COLO668 (cell line): Measurements from ENCODE around the gene NIBAN1.
"Not testable (repeated sequence)": the region's sequence is repeated elsewhere in the genome, so short reads cannot be mapped to it uniquely, and the experiment has no call there.

Experiments
- DNase-seq: peaks from one replicate; lab custom pipeline; 2025; ENCODE audit not compliant: unreplicated experiment; lab: John Stamatoyannopoulos, UW

Gene NIBAN1, protein sequence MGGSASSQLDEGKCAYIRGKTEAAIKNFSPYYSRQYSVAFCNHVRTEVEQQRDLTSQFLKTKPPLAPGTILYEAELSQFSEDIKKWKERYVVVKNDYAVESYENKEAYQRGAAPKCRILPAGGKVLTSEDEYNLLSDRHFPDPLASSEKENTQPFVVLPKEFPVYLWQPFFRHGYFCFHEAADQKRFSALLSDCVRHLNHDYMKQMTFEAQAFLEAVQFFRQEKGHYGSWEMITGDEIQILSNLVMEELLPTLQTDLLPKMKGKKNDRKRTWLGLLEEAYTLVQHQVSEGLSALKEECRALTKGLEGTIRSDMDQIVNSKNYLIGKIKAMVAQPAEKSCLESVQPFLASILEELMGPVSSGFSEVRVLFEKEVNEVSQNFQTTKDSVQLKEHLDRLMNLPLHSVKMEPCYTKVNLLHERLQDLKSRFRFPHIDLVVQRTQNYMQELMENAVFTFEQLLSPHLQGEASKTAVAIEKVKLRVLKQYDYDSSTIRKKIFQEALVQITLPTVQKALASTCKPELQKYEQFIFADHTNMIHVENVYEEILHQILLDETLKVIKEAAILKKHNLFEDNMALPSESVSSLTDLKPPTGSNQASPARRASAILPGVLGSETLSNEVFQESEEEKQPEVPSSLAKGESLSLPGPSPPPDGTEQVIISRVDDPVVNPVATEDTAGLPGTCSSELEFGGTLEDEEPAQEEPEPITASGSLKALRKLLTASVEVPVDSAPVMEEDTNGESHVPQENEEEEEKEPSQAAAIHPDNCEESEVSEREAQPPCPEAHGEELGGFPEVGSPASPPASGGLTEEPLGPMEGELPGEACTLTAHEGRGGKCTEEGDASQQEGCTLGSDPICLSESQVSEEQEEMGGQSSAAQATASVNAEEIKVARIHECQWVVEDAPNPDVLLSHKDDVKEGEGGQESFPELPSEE

DNA sequence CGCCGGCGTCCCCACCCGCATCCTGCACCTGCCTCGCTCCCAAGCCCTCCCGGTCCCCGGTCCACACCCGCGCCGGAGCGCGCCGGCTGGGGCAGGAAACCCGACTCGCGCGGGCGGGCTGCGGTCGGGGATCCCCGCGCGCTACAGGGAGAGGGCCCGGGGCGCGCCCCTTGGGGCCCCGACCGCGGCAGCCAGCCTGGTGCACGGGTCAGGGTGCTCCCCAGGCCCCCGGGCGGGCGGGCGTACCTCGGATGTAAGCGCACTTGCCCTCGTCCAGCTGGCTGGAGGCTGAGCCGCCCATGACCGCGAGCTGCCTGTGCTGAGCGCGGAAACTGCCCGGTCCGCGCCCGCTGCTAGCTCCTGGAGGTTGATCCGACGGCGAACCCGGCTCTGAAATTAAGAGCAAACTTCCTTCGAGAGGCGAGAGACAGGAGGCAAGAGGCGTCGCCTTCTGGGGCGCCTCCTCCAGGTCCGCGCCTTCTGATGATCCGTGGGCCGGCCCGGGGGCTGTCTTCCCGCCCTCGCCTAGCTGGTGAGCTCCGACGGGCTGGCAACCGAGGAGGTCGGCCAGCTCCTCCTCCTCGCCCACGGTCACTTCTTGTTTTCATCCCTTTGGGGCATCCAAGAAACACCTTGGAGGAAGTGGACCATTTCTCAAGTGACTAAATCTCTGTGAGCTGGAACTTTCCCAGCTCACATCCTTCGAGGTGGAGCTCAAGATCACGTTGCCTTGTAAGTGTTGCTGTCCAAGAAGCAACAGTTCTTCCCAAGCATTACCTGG is at the start of gene NIBAN1:
TSS of gene NIBAN1 (minus strand) at position 453 of the 781 bp plus-strand sequence. CDS start at position 301, 152 bp downstream.
- DNase-seq: peak; percentile 83

DNA sequence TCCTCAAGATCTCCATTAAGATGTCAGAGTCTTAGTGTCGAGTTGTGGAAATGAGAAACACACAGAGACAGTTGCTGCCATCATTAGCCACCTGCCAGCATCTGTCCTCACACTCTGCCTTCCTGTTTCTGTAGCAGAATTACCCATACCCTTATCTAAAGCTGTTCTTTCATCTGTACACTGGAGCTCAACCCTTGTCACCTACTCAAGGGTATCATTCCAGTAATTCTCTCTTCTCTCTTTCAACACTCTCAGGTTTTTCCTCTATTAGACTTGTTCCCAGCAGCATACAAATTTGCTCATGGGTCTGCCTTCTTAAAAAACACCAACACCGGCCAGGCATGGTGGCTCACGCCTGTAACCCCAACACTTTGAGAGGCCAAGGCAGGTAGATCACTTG is 43.7 kb upstream of the NIBAN1 start:
- no peak for DNase-seq

DNA sequence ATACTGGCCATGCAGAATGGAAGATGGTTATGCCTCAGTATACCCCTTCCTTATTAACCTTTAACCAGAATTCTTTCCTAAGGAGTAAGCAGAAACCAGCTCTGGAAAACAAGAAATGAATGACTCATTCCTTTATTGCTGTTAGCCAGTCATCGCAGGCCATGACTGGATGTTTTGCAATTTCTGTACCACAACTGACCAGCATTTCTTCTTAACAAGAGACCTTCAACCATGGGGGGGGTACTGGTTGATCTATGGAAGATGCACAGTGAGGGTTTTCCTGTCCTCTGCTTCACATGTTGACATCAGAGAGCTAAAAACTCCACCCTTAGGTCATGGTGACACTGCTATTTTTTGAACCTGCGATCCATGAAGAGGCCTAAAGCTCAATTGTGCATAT is 43.0 kb upstream of the NIBAN1 start:
- no peak for DNase-seq

DNA sequence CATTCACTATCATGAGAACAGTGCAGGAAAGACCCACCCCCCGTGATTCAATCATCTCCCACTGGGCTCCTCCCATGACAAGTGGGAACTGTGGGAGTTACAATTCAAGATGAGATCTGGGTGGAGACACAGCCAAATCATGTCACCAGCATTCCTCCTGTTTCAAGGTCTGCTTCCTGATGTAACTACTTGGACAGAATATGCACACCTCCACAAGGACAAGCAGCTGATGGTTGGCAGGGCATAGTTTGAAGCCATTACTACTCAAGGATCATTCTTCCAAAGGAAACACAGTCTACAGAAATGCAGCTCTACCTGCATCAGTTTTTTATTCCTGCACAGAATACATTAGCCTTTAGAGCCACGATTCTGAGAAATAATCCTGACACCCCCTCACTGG is 42.6 kb upstream of the NIBAN1 start:
- DNase-seq: no peak

DNA sequence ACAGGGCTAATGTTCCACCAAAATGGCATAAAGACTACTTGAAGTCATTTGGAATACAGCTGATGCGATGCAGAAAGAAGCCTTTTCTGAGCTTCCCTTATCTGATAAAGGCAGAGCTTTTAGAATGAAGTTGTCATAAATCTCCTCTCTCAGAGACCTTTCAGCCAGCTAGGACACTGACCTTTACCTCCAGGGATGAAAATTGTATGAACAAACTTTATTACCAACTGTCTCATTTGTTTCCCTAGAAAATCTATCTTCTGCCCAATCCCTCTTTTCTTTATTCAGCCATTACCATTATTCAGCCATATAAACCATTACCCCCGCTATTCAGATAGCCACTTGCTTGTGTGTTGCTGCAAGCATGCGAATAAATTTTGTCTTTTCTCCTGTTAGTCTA is 41.3 kb upstream of the NIBAN1 start:
- DNase-seq: no peak

DNA sequence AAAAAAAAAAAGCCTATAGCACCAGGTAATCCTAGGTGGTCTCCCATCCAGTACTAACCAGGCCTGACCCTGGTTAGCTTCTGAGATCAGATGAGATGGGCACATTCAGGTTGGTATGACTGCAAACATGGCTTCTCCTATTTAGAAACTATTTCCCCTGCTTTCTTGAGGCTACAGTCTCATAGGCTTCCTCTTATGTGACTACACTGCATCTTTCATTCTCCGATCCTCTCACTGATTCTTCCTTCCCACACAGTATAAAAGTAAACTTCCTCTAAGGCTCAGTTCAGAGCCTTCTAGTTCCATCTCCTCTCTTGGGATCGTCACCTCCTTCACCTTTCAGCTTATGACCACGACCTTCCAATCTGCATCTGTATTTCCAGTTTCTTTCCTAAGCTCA is 40.6 kb upstream of the NIBAN1 start:
- no peak for DNase-seq

DNA sequence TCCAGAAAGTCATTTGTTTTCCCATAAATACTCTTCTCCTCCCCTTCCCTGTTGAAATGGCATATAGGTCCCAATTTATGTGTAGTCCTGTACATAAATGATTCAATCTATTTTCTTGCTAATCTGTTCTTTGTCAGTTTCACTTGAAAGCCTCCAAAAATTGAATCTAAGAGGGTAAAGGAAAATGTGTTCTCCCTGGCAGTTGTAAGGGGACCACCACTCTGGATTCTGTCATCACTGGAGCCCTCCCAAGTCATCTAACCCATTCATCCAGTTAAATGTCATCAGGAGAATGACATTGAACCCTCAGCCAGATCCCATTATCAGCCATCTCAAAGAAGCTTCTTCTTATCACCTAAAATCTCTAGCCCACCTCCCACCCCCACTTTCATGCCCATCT is 36.1 kb upstream of the NIBAN1 start:
- no peak for DNase-seq

DNA sequence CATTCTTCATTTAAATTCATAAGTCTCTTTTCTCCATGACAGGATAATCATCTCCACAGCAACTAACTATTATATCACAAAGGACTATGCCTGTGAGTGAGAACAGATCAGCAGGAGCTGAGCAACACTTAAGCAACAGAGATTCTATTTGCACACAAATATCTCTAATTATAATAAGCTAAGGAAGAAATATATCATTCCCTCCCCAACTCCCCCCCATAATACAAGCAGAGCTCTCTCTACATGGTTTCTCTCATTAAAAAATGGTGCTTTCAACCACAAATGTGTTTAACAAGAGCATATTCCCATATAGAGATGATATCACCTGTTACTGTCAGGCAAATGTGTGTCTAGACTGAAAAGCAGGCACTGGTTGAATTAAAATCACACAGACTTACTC is 34.5 kb upstream of the NIBAN1 start:
- no peak for DNase-seq

DNA sequence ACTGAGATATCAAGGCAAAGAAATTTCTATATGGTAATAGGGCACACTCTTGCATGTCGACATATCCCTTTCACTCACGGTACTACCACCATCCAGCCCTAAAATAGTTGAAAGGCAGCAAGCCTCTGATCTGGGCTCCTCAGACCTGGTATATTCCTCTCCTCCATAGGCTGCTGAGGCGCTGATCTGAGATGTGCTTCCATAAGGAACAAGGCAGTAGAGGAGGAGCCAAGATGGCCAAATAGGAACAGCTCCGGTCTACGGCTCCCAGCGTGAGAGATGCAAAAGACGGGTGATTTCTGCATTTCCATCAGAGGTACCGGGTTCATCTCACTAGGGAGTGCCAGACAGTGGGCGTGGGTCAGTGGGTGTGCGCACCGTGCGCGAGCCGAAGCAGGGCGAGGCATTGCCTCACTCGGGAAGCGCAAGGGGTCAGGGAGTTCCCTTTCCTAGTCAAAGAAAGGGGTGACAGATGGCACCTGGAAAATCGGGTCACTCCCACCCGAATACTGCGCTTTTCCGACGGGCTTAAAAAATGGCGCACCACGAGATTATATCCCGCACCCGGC is 27.1 kb upstream of the NIBAN1 start:
- not testable (repeated sequence) for DNase-seq

DNA sequence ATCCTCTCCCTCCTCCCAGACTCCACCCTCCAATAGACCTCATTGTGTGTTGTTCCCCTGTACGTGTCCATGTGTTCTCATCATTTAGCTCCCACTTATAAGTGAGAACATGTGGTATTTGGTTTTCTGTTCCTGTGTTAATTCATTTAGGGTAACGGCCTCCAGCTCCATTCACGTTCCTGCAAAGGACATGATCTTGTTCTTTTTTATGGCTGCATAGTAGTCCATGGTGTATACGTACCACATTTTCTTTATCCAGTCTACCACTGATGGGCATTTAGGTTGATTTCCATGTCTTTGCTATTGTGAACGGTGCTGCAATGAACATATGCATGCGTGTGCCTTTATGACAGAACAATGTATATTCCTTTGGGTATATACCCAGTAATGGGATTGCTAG is 25.7 kb upstream of the NIBAN1 start:
- not testable (repeated sequence) for DNase-seq

DNA sequence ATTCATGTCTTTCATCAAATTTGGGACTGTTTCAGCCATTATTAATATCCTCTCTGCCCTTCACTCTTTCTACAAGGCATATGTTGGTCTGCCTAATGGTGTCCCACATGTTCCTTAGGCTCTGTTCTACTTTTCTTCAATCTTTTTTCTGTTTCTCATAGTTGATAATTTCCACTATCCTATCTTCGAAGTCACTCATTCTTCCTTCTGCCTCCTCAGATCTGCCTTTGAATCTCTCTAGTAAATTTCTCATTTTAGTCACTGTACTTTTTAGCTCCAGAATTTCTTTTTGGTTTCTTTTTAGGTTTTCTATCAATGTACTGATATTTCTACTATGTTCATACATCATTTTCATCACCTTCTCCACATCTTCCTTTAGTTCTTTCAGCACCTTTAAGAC is 20.0 kb upstream of the NIBAN1 start:
- DNase-seq: no peak

DNA sequence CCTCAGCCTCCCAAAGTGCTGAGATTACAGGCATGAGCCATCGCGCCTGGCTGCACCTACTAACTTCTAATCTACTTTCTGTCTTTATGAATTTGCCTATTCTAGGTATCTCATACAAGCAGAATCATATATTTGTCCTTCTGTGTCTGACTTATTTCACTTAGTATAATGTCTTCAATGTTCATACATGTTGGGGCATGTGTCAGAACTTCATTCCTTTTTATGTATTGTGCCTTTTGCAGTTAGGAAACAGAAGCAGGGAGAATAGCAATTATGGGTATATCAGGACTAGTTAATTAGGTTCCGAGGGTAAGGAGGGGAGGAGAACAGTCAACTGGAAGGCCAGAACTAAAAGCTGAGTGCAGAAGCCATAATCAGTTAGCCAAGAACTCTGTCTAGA is 18.0 kb upstream of the NIBAN1 start:
- no peak for DNase-seq

DNA sequence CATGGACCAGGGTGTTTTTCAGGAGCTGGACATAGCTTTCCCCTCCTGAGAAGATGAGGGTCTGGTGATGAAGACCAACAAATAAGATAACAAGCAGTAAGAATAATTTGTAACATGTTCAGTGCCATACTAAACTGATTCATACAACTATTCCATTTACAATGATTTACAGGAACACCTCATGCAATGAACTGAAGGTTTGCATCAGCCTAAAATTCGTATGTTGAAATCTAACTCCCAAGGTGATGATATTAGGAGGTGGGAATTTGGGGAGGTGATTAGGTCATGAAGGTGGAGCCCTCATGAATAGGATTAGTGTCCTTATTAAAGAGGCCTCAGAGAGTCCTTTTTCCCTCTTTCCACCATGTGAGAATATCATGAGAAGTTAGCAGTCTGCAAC is 15.9 kb upstream of the NIBAN1 start:
- no peak for DNase-seq

DNA sequence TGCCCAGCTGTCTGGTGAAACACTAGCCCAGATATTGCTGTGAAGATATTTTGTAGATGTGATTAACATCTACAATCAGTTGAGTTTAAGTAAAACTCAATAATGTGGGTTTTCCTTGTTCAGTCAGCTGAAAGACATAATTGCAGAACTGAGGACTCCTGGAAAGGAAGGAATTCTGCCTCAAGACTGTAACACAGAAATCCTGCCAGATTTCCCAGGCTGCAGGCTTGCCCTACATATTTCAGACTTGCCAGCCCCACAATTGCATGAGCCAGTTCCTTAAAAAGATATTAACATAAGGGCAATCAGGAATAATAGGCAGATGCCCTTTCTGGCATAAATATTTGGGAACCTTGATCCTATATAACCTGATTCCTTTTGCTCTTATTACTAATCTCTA is 14.2 kb upstream of the NIBAN1 start:
- no peak for DNase-seq

DNA sequence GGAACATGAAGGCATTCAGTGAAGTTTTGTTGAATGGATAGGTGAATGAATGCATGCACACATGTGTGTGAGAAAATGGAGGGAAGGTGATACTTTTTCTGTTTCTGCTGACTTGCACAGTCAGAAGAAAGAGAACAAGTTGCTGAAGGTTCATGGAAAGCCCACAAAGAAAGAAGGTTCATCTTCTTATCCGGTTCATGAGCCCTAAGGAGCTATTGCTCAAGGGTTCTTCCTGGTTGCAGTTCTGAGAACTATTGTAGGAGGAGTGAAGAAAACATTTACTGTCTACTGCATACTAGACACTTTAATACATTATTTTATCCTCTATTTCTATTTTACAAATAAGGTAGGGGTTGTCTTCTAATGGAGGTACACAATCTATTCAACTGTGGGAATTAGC is 13.4 kb upstream of the NIBAN1 start:
- no peak for DNase-seq

DNA sequence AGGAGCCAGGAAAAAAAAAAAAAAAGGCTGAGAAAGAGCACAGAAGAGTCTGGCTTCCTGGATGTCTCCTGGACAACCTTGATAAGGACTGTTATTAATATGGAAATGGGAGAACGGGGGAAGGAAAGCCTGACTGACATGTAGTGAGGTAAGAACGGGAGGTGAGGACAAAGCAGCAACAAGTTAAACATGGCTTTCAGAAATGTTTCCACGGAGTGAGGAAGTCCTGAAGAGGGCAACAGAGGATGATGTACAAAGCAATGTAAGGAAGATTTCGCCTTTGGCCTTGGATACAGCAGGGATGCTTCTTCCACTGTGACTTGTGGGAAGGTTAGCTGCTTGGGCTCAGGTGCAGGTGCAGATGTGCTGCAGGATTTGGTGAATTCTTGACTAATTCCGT is 11.9 kb upstream of the NIBAN1 start:
- DNase-seq: no peak

DNA sequence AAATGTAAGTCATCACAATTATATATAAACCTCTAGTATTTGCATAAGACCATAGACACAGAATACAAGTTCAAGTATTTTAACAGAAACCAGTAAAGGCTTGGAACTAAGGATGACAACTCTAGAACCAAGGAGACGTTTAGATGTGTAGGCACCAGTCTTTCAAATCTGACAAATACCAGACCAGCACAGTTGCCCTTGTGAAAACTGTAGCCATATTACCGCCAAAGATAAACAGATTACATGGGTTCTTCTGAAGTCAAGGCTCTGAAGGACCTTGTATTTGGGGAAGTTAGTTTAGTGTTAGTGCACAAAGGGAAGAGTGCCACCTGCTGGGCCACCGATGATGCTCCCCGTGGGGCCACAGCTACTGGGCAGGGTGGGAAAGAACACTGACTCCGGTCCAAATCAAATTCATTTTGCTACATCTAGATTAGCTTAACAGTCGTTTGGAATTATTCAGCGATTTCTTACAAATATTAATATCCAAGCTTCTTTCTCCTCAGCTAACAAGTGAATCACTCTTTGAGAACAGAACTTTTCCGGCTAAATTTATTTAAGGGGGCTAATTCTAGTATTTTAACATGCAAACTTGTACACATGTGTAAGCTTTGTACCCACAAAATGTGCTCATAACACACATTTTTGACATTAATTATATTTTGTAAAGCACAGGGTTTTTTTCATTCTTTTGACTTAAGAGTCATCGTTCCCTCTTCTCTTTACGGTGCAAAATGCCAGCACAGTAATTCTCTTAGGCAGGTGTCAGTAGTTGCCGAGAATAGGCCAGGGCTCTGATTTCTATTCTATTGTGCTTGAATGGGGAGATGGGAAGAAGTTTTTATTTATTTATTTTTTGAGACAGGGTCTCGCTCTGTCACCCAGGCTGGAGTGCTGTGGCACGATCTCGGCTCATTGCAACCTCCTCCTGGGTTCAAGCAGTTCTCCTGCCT is 8.0 kb upstream of the NIBAN1 start:
- peak; percentile 81 for DNase-seq

DNA sequence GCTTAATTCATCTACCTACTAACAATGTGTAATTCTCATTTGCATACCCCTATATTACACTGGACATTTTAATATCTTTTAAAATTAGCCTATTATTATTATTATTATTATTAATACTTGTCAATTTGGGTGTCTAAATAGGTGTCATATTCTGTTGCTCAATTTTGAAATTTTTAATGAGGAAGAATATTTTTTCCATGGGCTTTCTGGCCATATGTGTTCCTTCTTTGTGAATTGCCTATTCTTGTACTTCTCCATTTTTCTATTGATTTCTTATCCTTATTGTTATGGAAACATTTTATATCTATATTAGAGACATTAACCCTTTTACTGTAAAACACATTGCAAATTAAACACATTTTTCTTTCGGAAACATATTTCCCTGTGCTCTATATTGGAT is 6.4 kb upstream of the NIBAN1 start:
- DNase-seq: no peak

DNA sequence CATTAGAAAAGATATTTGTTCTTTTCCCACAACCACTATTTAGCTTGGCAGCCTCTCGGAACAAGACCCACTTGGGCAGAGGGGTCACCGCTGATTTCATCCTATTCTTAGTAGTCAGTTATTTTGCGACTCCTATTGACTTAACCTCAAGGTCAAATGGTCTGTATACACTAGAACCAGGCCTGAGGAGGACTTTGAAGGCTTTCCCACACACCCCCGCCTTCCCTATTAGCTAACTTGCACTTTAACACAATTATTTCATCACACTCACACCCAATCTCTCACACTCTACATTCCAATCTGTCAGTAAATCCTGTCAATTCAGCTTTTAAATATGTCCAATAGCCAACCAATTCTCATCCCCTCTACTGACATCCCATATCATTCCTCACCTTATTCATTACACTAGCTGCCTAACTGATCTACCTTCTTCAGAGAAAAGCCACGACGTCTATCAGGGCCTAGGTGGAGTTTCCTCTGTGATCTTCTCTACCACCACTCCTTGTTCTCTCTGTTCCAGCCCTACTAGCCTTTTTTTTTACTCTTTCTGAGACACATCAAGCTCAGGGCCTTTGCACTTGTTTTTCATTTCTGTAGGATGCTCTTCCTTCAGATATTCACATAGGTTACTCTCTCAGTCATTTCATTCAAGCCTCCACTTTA is 1.0 kb upstream of the NIBAN1 start:
- no peak for DNase-seq

DNA sequence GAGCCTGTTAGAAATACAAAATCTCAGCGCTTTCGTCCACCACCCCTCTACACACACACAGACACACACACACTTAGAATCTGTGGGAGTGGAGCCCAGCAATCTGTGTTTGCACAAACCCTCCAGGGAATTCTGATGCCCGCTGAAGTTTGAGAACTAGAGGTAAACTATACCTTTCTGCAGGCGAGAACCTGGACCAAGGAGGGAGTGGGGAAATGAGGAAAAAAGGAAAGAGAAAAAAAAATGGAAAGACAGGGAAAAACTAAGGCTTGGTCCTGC is 468 bp upstream of the NIBAN1 start:
- no peak for DNase-seq
